ENCODE measurements around the gene NFASC.

NFASC gene

DNA sequence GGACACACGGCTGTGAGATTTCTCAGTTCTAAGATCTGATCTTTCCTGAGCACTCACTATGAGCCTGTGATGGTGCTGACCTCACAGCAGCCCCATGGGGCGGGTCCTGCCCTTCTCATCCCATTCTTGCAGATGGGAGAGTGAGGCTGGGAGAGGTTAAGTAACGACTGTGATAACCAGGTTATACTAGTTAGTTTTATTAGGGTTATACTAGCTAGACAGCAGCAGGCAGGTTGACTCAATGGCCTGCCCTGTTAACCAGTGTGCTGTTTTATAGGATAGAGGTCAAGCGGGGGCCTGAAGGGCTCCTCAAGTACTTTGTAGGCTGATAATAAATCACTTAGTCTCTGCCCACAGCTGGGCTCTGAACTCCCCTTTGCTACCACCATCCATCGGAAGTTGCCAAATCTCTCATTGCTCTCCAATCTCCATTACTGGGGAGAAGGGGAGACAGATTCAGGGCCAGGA is 177.1 kb downstream of the NFASC start:
- Histone ChIP-seq H3K9me2 (replicated peaks; ENCODE audit: control insufficient read depth, low read length) (no peaks in the 10 kb centered on the region), H3K36me3 (ENCODE audit: control insufficient read depth, low read length) (no peaks in the 10 kb centered on the region), H3K4me2 (ENCODE audit: low read length) (no peak overlapping the region), H3K9me3 (ENCODE audit: control insufficient read depth, insufficient read depth, low read length) (no peaks in the 10 kb centered on the region), H3K4me3 (ENCODE audit: low read length) (no peak overlapping the region), H4K20me1 (ENCODE audit: control insufficient read depth, insufficient read depth, low read depth, low read length) (no peaks in the 10 kb centered on the region), H3K79me2 (ENCODE audit: control insufficient read depth, low read length) (no peaks in the 10 kb centered on the region), H3F3A (ENCODE audit: control insufficient read depth, insufficient read depth) (no peaks in the 10 kb centered on the region), H3K27me3 (ENCODE audit: control insufficient read depth, low read length) (peaks cover 22% of the 10 kb centered on the region; the same call in 1 of the 2 replicates), H3K27ac (ENCODE audit: low read depth, low read length) (no peak overlapping the region), H3K4me1 (ENCODE audit: control insufficient read depth, low read length) (no peaks in the 10 kb centered on the region)
- TF ChIP-seq, protein P1, sequence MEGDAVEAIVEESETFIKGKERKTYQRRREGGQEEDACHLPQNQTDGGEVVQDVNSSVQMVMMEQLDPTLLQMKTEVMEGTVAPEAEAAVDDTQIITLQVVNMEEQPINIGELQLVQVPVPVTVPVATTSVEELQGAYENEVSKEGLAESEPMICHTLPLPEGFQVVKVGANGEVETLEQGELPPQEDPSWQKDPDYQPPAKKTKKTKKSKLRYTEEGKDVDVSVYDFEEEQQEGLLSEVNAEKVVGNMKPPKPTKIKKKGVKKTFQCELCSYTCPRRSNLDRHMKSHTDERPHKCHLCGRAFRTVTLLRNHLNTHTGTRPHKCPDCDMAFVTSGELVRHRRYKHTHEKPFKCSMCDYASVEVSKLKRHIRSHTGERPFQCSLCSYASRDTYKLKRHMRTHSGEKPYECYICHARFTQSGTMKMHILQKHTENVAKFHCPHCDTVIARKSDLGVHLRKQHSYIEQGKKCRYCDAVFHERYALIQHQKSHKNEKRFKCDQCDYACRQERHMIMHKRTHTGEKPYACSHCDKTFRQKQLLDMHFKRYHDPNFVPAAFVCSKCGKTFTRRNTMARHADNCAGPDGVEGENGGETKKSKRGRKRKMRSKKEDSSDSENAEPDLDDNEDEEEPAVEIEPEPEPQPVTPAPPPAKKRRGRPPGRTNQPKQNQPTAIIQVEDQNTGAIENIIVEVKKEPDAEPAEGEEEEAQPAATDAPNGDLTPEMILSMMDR (IDR thresholded peaks at IDR 0.05; ENCODE audit: low read depth, low read length, poor library complexity, severe bottlenecking), result no peak
- no peak for TF ChIP-seq EZH2phosphoT487 (IDR thresholded peaks at IDR 0.05; ENCODE audit: borderline replicate concordance, low read length)

DNA sequence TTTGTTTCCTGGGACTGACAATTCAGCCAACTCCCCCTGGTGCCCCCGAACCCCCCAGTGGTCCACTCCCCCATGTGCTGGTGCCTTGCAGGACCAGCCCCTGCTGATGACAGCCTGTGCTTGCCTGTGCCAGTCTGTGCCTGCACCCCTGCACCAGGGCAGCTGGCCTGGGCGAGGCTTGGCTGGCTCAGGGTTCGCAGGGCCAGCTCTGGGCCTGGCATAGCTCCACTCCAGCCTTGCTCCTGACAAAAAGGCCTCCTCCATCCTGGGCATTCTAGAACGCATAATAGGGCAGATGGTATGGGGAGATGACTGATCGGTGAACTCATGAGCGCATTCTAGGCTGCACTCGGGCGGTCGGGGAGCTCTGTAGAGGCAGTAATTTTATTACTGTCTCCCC is 177.7 kb downstream of the NFASC start:
- Histone ChIP-seq H3K27me3 (ENCODE audit: control insufficient read depth, low read length) (peaks cover 19% of the 10 kb centered on the region; the same call in 1 of the 2 replicates), H3K4me1 (ENCODE audit: control insufficient read depth, low read length) (no peaks in the 10 kb centered on the region), H4K20me1 (ENCODE audit: control insufficient read depth, insufficient read depth, low read depth, low read length) (no peaks in the 10 kb centered on the region), H3K79me2 (ENCODE audit: control insufficient read depth, low read length) (no peaks in the 10 kb centered on the region), H3K36me3 (ENCODE audit: control insufficient read depth, low read length) (no peaks in the 10 kb centered on the region), H3K9me3 (ENCODE audit: control insufficient read depth, insufficient read depth, low read length) (no peaks in the 10 kb centered on the region), H3K4me2 (ENCODE audit: low read length) (no peak overlapping the region), H3F3A (ENCODE audit: control insufficient read depth, insufficient read depth) (no peaks in the 10 kb centered on the region), H3K27ac (ENCODE audit: low read depth, low read length) (no peak overlapping the region), H3K4me3 (ENCODE audit: low read length) (no peak overlapping the region), H3K9me2 (replicated peaks; ENCODE audit: control insufficient read depth, low read length) (no peaks in the 10 kb centered on the region)
- no peak for TF ChIP-seq EZH2phosphoT487 (IDR thresholded peaks at IDR 0.05; ENCODE audit: borderline replicate concordance, low read length)
- TF ChIP-seq, protein P1 (IDR thresholded peaks at IDR 0.05; ENCODE audit: low read depth, low read length, poor library complexity, severe bottlenecking), result no peak

DNA sequence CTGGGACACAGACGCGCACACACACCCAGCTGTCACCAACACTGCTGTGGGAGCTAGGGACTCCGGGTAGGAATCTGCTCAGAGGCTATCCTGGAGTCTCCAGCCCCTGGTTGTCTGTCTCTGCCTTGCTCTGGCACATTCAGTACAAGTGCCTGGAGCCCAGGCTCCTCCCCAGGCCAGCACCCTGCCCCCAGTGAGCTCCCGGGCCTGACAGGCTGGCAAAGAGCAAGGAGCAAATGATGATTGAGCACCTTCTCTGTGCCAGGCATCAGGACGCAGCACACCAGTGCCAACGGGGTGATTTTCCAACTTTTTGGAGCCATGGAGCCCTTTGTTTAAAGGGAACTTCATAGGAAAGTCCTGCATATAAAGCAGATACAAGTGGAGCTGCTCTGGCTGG is 178.8 kb downstream of the NFASC start:
- Histone ChIP-seq H3K27me3 (ENCODE audit: control insufficient read depth, low read length) (peaks cover 15% of the 10 kb centered on the region; the same call in 1 of the 2 replicates), H3K4me2 (ENCODE audit: low read length) (no peak overlapping the region), H3K9me3 (ENCODE audit: control insufficient read depth, insufficient read depth, low read length) (no peaks in the 10 kb centered on the region), H3K4me1 (ENCODE audit: control insufficient read depth, low read length) (no peaks in the 10 kb centered on the region), H3K4me3 (ENCODE audit: low read length) (no peak overlapping the region), H3K9me2 (replicated peaks; ENCODE audit: control insufficient read depth, low read length) (no peaks in the 10 kb centered on the region), H3K27ac (ENCODE audit: low read depth, low read length) (no peak overlapping the region), H3F3A (ENCODE audit: control insufficient read depth, insufficient read depth) (no peaks in the 10 kb centered on the region), H3K36me3 (ENCODE audit: control insufficient read depth, low read length) (no peaks in the 10 kb centered on the region), H3K79me2 (ENCODE audit: control insufficient read depth, low read length) (no peaks in the 10 kb centered on the region), H4K20me1 (ENCODE audit: control insufficient read depth, insufficient read depth, low read depth, low read length) (no peaks in the 10 kb centered on the region)
- TF ChIP-seq, protein P1 (IDR thresholded peaks at IDR 0.05; ENCODE audit: low read depth, low read length, poor library complexity, severe bottlenecking), result no peak
- TF ChIP-seq EZH2phosphoT487 (IDR thresholded peaks at IDR 0.05; ENCODE audit: borderline replicate concordance, low read length), result no peak
